GM12874 (cell line): Measurements from ENCODE around the gene ADORA1.

Experiments
- TF ChIP-seq, protein P1 (sequence below): IDR thresholded peaks from 2 replicates; pipeline ENCODE4 v1.5.1; 2011; ENCODE audit warnings: low read depth, mild to moderate bottlenecking, control low read depth, low read length, moderate library complexity; ENCODE audit not compliant: insufficient read depth

Gene ADORA1

DNA sequence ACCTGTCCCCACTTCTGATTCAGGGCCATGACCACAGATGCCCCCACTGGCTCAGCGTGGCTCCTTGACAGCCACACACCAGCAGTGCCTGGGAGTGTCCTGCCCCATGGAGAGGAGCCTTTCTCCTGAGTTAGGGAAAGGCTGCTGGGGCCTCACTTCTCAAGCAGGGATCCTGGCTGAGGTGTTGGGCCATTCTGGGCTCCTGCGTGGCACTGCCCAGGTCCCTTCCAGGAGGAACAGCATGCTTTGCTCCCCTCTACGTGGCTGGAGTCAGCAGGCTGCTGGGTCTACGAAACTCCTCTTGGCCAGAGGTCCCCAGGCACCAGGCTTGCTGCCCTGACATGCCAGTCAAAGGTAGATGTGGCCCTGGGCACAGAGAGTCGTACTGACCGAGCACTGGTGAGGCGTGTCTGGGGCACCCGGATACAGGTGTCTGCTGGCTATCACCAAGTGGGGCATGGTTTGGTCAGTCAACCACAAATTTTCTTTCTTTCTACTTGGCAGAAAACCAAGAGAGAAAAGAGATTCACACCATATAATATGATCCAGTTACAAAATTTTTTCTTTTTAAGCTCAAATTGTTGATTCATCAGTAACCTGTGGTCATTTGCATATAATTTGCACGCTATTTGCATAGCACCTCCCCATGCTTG is 4.1 kb downstream of the ADORA1 start:
- TF ChIP-seq, protein P1, sequence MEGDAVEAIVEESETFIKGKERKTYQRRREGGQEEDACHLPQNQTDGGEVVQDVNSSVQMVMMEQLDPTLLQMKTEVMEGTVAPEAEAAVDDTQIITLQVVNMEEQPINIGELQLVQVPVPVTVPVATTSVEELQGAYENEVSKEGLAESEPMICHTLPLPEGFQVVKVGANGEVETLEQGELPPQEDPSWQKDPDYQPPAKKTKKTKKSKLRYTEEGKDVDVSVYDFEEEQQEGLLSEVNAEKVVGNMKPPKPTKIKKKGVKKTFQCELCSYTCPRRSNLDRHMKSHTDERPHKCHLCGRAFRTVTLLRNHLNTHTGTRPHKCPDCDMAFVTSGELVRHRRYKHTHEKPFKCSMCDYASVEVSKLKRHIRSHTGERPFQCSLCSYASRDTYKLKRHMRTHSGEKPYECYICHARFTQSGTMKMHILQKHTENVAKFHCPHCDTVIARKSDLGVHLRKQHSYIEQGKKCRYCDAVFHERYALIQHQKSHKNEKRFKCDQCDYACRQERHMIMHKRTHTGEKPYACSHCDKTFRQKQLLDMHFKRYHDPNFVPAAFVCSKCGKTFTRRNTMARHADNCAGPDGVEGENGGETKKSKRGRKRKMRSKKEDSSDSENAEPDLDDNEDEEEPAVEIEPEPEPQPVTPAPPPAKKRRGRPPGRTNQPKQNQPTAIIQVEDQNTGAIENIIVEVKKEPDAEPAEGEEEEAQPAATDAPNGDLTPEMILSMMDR = no peak

DNA sequence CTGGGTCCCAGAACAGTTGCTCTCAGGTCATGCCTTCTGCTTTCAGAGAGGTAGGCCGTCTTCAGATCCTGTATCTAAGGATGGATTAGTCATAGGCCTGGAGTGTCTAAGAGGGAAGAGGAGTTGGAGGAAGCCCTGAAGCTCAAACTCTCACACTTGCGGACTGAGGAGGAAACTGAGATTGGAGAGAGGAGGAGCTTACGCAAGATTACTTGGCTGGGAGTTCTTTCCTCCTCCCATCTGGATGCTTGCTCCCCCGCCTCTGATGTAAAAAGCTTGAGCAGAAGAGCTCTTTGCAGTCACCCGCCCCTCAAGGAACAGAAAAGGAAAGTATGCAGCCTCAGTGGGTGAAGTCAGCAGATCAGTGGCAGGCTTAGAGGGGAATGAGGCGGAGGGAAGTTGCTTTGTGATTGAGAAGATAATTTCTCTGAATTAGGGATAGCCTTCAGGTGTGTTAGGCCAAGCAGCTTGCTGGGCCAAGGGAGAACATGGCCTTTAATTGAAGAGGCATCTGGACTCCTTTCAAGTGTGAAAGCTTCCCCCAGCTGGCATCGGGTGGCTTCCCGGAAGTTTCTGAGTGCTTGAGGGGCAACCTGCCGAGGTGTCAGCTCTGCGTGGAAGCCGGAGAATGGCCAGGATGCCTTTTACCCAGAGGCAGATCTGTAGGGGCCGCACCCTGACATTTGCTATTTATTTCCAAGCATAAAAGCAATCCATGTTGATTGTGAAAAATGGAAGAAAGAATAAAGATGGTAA is 6.6 kb downstream of the ADORA1 start:
- TF ChIP-seq, protein P1 = no peak

DNA sequence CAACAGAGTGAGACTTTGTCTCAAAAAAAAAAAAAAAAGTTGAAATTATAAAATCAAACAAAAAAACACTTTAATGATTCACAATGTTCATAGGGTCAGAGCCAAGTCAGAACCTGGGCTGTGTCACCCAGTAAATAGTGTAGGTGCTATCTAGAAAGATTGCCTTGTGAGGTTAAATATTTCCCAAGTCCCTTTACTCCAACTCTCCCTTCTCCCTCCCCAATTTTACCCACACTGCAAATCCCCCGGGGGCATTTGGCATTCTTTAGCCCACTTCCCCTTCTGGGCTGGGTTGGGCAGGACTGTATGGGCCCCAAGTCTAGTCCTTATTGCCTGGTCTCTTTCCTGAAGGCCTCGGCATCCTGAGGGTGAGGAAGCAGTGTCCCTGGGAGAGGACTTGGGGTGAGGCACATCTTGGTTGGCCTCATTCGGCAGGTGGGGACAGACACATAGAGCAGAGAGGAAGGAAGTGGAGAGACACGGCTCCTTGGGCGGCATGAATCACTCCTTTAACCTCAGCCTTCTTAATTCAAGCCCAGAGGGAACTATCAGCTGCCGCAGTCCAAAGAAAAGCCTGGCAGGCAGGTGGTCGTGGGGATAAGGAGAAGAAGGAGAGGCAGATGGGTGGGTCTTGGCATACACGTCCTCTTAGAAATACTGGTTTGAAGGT is 8.2 kb downstream of the ADORA1 start:
- TF ChIP-seq, protein P1 = no peak

DNA sequence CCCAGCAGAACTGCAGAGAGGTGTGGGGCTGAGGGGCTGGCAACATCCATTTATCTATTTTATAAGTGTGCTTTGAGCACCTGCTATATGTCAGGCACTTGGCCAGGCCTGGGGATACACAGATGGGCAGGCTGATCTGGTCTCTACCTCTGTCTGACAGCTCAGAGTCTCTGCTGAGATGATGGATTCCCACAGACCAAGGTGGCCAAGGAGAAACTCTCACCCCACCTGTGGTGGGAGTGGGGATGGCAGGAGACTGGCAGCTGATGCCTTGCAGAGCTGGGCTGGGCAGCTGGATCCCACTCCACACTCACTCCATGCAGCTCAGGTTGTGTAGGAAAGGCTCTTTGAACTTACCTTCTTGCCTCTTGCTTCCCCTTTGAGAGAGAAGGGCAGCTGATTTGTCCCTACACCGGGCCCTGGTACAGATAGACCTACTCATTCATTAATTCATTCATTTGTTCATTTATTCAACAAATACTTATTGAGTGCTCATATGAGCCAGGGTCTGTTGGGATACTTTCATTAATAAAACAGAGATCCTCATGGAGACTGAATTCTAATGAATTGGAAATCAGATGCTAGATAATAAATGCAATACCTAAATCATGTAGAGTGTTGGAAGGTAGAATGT is 9.0 kb downstream of the ADORA1 start:
- TF ChIP-seq, protein P1 = no peak

DNA sequence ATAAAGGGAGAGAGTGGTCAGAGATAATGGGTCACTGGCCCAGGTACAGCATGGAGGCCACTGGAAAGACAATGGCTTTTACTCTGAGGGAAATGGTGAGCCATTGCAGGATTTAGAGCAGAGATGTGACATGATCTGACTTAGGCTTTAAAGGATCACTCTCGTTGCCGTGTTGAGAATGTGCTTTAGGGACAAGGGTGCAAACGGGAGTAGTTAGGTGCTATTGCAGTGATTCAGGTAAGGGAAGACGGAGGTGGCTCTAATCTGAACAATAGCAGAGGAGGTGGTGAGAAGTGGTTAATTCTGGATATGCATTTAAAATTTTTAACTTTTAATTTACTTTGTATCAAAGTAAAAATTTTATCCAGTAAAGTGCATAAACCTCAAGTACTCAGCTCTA is 9.8 kb downstream of the ADORA1 start:
- TF ChIP-seq, protein P1 = no peak

DNA sequence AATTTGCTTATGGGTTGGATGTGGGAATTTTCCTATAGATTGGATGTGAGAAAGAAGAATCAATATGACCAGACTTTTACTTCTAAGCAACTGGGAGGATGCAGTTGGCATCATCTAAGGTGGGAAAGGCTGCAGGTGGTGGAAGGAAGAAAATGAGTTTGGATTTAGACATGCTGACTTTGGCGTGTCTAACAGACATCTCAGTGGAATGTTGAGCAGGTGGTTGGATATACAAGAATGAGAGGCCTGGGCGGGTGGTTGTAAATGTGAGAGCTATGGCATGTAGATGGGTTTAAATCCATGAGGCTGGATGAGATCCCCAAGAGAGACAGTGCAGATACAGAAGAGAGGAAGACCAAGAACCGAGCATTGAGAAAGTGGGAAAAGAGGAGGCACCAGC is 10.5 kb downstream of the ADORA1 start:
- TF ChIP-seq, protein P1 = no peak

DNA sequence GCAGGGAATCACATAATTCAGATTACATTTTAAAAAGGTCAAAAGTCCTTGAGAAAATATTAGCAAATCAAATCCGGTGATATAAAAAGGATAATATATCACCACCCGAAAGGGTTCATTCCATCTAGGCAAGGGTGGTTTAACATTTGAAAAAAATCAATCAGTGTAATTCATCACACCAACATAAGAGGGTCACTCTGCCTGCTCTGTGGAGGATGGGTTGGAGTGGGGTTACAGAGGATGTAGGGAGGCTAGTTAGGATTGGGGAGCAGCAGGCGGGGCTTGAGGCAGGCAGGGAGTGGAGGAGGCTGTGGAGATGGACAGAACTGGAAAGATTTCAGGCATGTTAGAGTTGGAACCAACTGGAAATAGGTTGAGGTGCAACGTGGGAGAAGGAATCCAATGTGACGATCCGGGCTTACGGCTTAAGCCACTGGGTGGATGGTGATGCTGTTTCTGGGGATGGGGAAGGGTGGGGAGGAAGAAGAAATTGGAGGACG is 12.5 kb downstream of the ADORA1 start:
- TF ChIP-seq, protein P1 = no peak
